PFSK-1 (cell line): ENCODE measurements around the gene ROBO1.

ENCODE experiments used
- POLR2AphosphoS5 ChIP-seq: IDR thresholded peaks from 2 replicates; pipeline ENCODE4 v1.6.1; 2012; ENCODE audit warnings: low read depth, mild to moderate bottlenecking, control low read depth, low read length, moderate library complexity
- SIN3A ChIP-seq: IDR thresholded peaks from 2 replicates; pipeline ENCODE4 v1.6.1; 2012; ENCODE audit warnings: mild to moderate bottlenecking, low read length, moderate library complexity, borderline replicate concordance; ENCODE audit not compliant: insufficient read depth

DNA sequence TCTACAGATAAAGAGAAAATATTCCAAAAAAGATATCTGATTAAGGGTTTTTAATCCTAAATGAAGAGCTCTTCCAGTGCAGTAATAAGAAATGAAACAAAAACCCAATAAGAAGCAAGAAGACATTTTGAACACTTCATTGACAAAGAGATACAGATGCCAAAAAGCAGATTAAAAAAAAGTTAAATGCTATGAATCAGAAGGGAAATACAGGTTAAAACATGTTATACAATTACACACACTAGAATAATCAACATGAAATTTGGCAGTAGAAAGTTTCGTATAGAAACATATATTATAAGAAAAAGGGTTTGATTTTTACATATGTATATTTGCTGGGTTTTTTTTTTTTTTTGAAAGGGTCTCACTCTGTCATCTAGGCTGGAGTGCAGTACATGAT lies 135.0 kb downstream of the ROBO1 start:
- TF ChIP-seq SIN3A: no peak
- no peak for TF ChIP-seq POLR2AphosphoS5
